Progenitor cell of endocrine pancreas (in vitro differentiated cells): ENCODE results near the gene LIMK2. TPM values are rescaled to one million over a fixed set of nuclear protein-coding genes. Genes with fewer than 3 reads are reported as not detected.

ENCODE experiments used
- DNase-seq: peaks from one replicate; pipeline ENCODE4 v3.0.0; 2021; ENCODE audit warnings: low spot score; ENCODE audit not compliant: unreplicated experiment
- H3K27ac Mint-ChIP-seq: 2 replicates; pipeline ENCODE4 v1.8.0; 2021; ENCODE audit warnings: mild to moderate bottlenecking, moderate library complexity, mixed read lengths
- H3K27me3 Mint-ChIP-seq: 2 replicates; pipeline ENCODE4 v1.8.0; 2021; ENCODE audit warnings: mixed read lengths
- H3K36me3 Mint-ChIP-seq: 2 replicates; pipeline ENCODE4 v1.8.0; 2022; ENCODE audit warnings: mixed read lengths; ENCODE audit not compliant: insufficient read depth
- H3K4me1 Mint-ChIP-seq: 2 replicates; pipeline ENCODE4 v1.8.0; 2021; ENCODE audit warnings: low read depth, mixed read lengths
- H3K4me3 Mint-ChIP-seq: 2 replicates; pipeline ENCODE4 v1.8.0; 2021; ENCODE audit warnings: low read depth, mild to moderate bottlenecking, moderate library complexity, mixed read lengths
- H3K9me3 Mint-ChIP-seq: 2 replicates; pipeline ENCODE4 v1.8.0; 2021; ENCODE audit warnings: low read depth, mixed read lengths
- CTCF ChIP-seq: fragments of 200-600 bp; sonication (generic); IDR thresholded peaks from one replicate; pipeline ENCODE4 v1.5.0; 2021; ENCODE audit warnings: antibody characterized with exemption, mild to moderate bottlenecking; ENCODE audit not compliant: unreplicated experiment
- total RNA-seq: library from RNA; stranded (reverse); gene quantifications from 2 replicates; pipeline ENCODE4 v1.2.1, GENCODE V29; 2021

LIMK2 gene
- total RNA-seq, 1 donor from 2014 or later, result 44.7 TPM

GRCh38 chr22:31291481-31292235, 79.6 kb downstream of the LIMK2 start:
- no peak for DNase-seq
- Mint-ChIP-seq H3K9me3 (no peaks in the 10 kb centered on the region), H3K27ac (peak overlapping the region; percentile 90), H3K36me3 (peaks cover 5% of the 10 kb centered on the region), H3K27me3 (peaks cover 7% of the 10 kb centered on the region), H3K4me1 (peaks cover 24% of the 10 kb centered on the region), H3K4me3 (peak overlapping the region; percentile 78)
- TF ChIP-seq CTCF, result no peak

GRCh38 chr22:31292236-31292989, 80.3 kb downstream of the LIMK2 start, which contains the start of gene PIK3IP1:
PIK3IP1 (minus strand) TSS chr22:31292488; CDS start chr22:31292344, 144 bp downstream.
- DNase-seq, result peak; percentile 49
- H3K27me3 Mint-ChIP-seq, result peaks cover 7% of the 10 kb centered on the region
- H3K9me3 Mint-ChIP-seq, result no peaks in the 10 kb centered on the region
- peaks cover 24% of the 10 kb centered on the region for H3K4me1 Mint-ChIP-seq
- H3K4me3 Mint-ChIP-seq, result peak within 1 kb of the TSS; percentile 78
- peak; percentile 62 for TF ChIP-seq CTCF
- H3K27ac Mint-ChIP-seq, result peak within 1 kb of the TSS; percentile 92
- H3K36me3 Mint-ChIP-seq, result peaks cover 5% of the 10 kb centered on the region

GRCh38 chr22:31295360-31295759, 83.3 kb downstream of the LIMK2 start:
- DNase-seq, result no peak
- no peak overlapping the region for H3K4me3 Mint-ChIP-seq
- H3K9me3 Mint-ChIP-seq, result no peaks in the 10 kb centered on the region
- no peak for TF ChIP-seq CTCF
- peaks cover 2% of the 10 kb centered on the region for H3K36me3 Mint-ChIP-seq
- peaks cover 21% of the 10 kb centered on the region for H3K4me1 Mint-ChIP-seq
- no peak overlapping the region for H3K27ac Mint-ChIP-seq
- H3K27me3 Mint-ChIP-seq, result peaks cover 6% of the 10 kb centered on the region

GRCh38 chr22:31295831-31296657, 83.9 kb downstream of the LIMK2 start:
- H3K36me3 Mint-ChIP-seq, result no peaks in the 10 kb centered on the region

More at GRCh38 chr22:31295831-31296657, 83.9 kb downstream of the LIMK2 start:
- Mint-ChIP-seq H3K4me3 (no peak overlapping the region), H3K27me3 (peaks cover 9% of the 10 kb centered on the region), H3K27ac (no peak overlapping the region), H3K4me1 (peaks cover 18% of the 10 kb centered on the region), H3K9me3 (no peaks in the 10 kb centered on the region)
- no peak for DNase-seq
- TF ChIP-seq CTCF, result no peak
